Fibroblast of skin of abdomen (primary cell): ENCODE results near the gene FGD4.
A peak's percentile ranks its signal among the peaks of the same experiment; 100 is the strongest.

Experiments used
- DNase-seq: peaks from one replicate; pipeline ENCODE4 v3.0.0-alpha.2; 2013

Gene FGD4

GRCh38 chr12:32566663-32567295, 167.4 kb downstream of the FGD4 start:
- DNase-seq: peak; percentile 13

DNA sequence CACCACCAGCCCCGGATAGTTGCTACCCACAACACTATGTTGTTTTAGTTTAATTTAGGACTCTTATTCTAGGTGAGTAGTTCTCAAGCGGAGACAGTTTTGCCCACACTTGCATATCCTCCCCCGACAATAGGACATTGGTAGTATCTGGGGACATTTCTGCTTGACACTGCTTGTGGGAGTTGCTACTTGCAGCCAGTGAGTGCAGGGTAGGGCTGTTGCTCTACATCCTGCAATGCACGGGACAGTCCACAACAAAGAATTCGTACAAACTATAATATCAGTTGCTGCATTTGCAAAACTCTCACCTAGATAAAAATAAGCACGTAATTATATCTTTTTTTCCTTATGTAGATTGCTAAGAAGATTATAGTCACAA, 167.9 kb downstream of the FGD4 start:
- DNase-seq: no peak

DNA sequence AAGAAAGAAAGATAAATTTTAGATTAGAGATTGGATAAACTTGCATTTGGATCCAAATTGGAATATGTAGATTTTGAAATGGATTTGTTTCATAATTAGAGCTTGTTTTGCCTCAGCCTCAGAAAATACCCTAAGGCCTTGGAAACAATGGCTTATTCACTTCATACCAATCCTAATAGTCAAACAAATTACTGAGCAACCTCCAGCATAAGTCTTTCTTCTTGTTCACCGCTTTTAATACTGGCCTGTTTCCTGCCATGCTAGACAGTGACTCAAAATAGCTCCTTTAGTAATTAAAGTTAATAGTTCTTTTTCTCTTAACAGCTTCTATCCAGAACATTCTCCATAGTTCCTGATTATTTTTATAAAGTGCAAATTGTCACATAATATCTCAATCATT, 168.9 kb downstream of the FGD4 start:
- DNase-seq: peak; percentile 91

GRCh38 chr12:32569259-32569658, 169.9 kb downstream of the FGD4 start:
- DNase-seq: no peak

- DNase-seq: no peak
Observed at GRCh38 chr12:32574585-32574984, 175.2 kb downstream of the FGD4 start.

DNA sequence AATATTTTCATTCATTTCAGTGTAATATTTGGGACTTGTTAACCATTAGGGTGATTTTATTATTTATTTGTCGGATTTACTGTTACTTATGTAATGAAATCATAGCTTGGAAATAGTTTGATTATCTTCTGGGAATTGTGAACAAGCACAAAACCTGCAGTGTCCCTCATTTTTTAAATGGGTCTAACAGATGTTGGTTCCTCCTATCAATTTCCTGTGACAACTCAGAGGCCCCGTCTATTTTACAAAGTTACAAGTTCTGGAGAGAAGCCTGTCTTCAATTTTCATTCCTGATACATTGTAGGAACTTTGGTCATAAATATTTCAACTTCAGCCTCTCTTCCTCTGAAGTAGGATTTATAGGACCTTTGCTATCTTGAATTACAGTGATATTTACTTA, 178.0 kb downstream of the FGD4 start:
- DNase-seq: no peak

GRCh38 chr12:32583534-32583933, 184.2 kb downstream of the FGD4 start:
- DNase-seq: peak; percentile 51

GRCh38 chr12:32585680-32586079, 186.3 kb downstream of the FGD4 start:
- no peak for DNase-seq

DNA sequence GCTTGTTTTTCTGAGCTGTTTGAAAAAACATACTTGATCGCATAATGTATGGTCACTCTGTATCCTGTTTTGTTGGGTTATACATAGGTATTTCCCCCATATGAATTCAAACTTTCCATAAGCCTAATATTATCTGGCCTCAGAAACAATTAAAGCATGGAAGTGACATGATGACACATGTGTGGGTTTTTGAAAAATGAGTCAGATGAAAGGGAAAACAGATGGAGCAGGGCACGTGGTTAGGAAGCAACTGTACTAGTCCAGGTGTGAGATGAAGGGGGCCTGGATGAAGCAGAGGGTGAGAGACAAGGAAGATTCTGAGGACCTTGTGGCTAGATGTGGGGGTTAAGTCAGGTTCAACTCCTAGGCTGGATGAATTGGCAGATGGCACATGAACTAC, 187.0 kb downstream of the FGD4 start:
- DNase-seq: peak; percentile 57

- DNase-seq: no peak
Observed at GRCh38 chr12:32587581-32588495, 188.5 kb downstream of the FGD4 start.

- no peak for DNase-seq
Observed at GRCh38 chr12:32588604-32589003, 189.2 kb downstream of the FGD4 start.

DNA sequence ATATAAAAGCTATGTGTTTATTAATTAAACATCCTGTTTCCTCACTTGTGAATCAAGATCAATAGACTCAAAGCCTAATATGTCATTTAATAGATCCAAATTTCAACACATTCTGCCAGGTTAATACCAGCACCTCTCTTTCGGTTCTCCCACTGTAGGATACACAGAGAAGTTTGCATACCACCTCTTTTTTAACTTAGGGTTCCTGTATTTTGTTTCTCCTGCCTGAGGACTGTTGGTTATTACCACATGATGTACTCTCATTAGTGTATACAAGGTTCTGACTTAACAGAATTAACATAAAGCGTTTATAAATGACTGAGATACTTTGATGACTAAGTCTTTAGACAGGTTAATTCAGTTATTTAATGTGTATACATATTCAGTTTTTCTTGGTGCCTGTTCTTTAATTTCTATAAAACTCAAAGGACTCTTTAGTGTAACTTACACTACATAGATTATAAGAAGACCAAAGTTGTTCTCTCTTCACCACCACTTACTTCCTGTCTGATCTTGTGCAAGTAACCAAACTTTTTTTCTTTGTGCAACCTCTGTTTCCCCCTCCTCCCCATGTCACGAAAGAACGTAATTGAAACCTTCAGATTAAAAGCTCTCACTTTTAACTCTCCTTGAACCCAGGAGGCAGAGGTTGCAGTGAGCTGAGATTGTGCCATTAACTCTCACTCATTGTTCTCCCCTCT, 190.0 kb downstream of the FGD4 start:
- DNase-seq: no peak

DNA sequence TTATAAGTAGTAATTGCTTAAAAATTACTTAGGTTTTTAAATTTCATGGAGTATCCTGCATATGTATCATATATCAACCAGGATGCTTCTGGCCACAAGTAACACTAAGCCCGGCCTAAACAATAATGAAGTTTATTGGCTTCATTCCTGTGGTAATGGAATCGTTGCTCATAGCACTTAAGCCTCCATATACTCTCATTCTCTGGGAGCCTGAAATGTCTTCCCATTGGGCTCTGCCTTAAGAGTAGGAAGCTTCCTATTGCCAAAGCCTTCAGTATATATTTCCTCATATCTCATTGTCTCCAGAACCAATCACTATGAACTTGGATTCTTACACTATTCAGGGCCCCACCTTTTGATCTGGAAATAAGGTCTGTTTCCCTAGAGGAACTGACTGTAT, 195.9 kb downstream of the FGD4 start:
- DNase-seq: peak; percentile 77

- no peak for DNase-seq
Observed at GRCh38 chr12:32596030-32596429, 196.7 kb downstream of the FGD4 start.

DNA sequence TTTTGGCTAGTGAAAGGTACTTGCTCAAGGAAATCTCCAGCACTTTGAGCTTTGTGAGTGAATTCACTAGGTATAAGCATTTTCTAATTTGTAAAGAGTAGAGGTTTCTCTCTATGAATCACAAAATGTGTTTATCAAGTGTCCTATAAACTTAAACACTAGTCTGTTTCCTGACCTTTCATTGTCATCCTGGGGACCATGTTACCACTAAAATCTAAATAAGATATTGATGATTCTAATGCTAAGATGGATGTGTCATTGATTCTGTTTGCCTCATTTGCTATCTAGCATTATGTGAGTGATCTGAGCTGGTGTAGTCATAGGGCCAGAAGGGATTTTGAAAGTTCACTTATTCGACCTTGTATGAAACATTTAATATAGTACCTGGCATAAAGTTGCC, 199.3 kb downstream of the FGD4 start:
- DNase-seq: no peak

- no peak for DNase-seq
Observed at GRCh38 chr12:32600681-32601080, 201.3 kb downstream of the FGD4 start.

GRCh38 chr12:32603071-32603470, 203.7 kb downstream of the FGD4 start:
- DNase-seq: no peak

- DNase-seq: peak; percentile 71
Observed at GRCh38 chr12:32603858-32604257, 204.5 kb downstream of the FGD4 start.

DNA sequence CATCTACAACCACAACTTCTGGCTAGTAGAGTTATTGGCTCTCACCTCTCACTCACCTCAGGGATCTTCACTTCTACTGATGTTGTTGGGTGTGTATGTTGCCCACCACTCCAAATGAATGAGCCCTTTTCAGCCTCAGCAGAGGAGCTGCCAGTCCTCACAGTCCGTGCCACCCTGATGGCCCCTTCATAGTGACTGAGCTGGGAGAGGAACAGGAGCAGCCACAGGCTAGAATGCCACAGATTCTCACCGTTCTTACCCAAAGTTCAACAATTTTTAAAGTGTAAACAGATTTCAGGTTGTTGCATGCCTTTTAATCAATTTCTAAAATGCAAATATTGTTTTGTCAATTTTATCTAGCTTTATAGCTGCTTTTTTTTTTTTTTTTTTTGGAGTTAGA, 205.2 kb downstream of the FGD4 start:
- no peak for DNase-seq

- DNase-seq: no peak
Observed at GRCh38 chr12:32605326-32606095, 206.2 kb downstream of the FGD4 start.

- no peak for DNase-seq
Observed at GRCh38 chr12:32606443-32606842, 207.1 kb downstream of the FGD4 start.

DNA sequence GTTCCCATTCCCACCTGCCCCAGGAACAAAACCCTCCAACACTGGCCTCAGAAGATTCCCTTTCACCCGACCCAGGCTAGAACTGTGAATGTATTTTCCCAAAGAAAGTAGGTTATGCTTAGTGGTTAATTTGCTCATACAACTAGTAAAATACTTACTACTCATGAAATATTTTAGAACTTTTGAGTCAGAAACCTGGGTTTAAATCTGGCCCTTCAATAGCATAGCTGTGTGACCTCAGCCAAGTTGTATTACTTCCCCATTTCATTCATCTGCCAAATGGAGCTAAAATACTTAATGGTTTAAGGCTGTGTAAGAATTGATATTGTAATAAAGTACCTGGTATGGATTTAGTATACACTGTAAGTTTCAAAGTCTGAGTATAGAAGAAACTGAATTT, 210.6 kb downstream of the FGD4 start:
- no peak for DNase-seq

DNA sequence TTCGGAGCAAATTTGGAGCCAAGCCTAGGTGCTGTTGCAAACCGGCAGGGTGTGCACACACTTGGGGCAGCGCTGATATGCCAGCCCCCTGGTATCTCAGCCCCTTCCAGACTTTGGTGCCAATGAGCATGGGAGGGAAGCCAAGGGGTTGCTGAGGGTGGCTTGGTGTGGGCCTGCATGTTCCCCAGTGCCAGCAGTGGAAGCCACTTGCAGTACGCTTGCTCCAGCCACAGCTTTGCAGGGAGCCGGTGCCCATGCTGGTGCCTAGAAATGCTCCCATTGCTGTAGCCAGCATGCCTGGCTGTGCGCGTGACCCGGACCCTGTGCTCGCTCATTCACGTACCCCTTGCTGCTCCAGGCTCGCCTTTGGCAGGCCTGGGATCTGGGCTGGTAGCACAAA, 212.6 kb downstream of the FGD4 start:
- no peak for DNase-seq
